Erythroblast (primary cell): ENCODE data around the gene TPRG1L.

Experiments used
- GATA1 ChIP-seq: IDR thresholded peaks from 2 replicates; pipeline ENCODE4 v1.6.1; 2011; ENCODE audit warnings: low read depth, mild to moderate bottlenecking, control low read depth, low read length, moderate library complexity
- POLR2A ChIP-seq: IDR thresholded peaks from 2 replicates; pipeline ENCODE4 v1.6.1; 2011; ENCODE audit warnings: mild to moderate bottlenecking, low read length

GRCh38 chr1:3594706-3595377, 30.0 kb upstream of the TPRG1L start:
- TF ChIP-seq POLR2A (no peak), GATA1 (no peak)
